GM12878 (cell line): Measurements from ENCODE around the gene DCAF5. TPM values are rescaled to one million over a fixed set of nuclear protein-coding genes. Genes with fewer than 3 reads are reported as not detected.

ENCODE experiments used
- ATAC-seq: fragments of 200-7000 bp; cut with Tn5 transposase; 3 replicates; pipeline ENCODE4 v1.9.1; 2020; ENCODE audit warnings: mild to moderate bottlenecking, moderate library complexity
- BruUV-seq: library from RNA; stranded (reverse); fragments of 400-500 nt; replicated peaks from 2 replicates; lab custom pipeline; 2021; lab: Mats Ljungman, UMichigan
- CTCF ChIA-PET: fragments of 300-600 bp; sonication (Branson Sonifier 250); formaldehyde crosslinking; extraction: SDS; loops from one replicate; lab custom pipeline; 2021; ENCODE audit warnings: inconsistent platforms; lab: Yijun Ruan, JAX
- POLR2A ChIA-PET: fragments of 350-600 bp; formaldehyde crosslinking; extraction: SDS; loops from one replicate; lab custom pipeline; 2021; ENCODE audit warnings: inconsistent platforms; lab: Charles Lee
- RAD21 ChIA-PET: fragments of 300-600 bp; sonication (Branson Sonifier 250); formaldehyde crosslinking; loops from one replicate; lab custom pipeline; 2023; ENCODE audit warnings: antibody characterized with exemption; ENCODE audit not compliant: unreplicated experiment; lab: Charles Lee
- SMC1A ChIA-PET: fragments of 300-600 bp; sonication (Branson Sonifier 250); formaldehyde crosslinking; loops from one replicate; lab custom pipeline; 2023; ENCODE audit not compliant: unreplicated experiment, uncharacterized antibody; lab: Charles Lee
- DNase-seq: peaks from one replicate; pipeline ENCODE4 v3.0.0-alpha.2; 2011; ENCODE audit warnings: low read depth, low spot score
- FAIRE-seq: peaks from 3 replicates; lab custom pipeline; 2011; peaks lifted over from hg19 to GRCh38; lab: Jason Lieb, UNC
- H2AFZ ChIP-seq: 2 replicates; pipeline ENCODE4 v1.6.0; 2011; ENCODE audit warnings: low read depth, low read length, control low read depth; ENCODE audit not compliant: control insufficient read depth
- H3K27ac ChIP-seq: 2 replicates; pipeline ENCODE4 v1.5.1; 2011; ENCODE audit warnings: control low read depth; ENCODE audit not compliant: control insufficient read depth, insufficient read depth
- H3K27me3 ChIP-seq, 2 experiments: replicated peaks in 1 of 2; 2 replicates each; pipeline versions ENCODE4 v1.6.0 to v1.6.1; 2011; ENCODE audit warnings: low read length in 1 of 2; ENCODE audit not compliant: control insufficient read depth in 2 of 2, insufficient read depth in 2 of 2
- H3K36me3 ChIP-seq, 2 experiments: 2 replicates each; pipeline ENCODE4 v1.5.1; 2011; ENCODE audit warnings: low read length in 1 of 2; ENCODE audit not compliant: control insufficient read depth in 2 of 2, insufficient read depth in 2 of 2
- H3K4me1 ChIP-seq: 2 replicates; pipeline ENCODE4 v1.6.1; 2011; ENCODE audit warnings: mild to moderate bottlenecking, low read length, moderate library complexity, mixed read lengths; ENCODE audit not compliant: control insufficient read depth, insufficient read depth
- H3K4me2 ChIP-seq: 2 replicates; pipeline ENCODE4 v1.6.0; 2011; ENCODE audit warnings: control low read depth; ENCODE audit not compliant: control insufficient read depth, insufficient read depth
- H3K4me3 ChIP-seq: fragments of 200-600 bp; sonication (generic); 2 replicates; pipeline ENCODE4 v1.5.1; 2016
- H3K79me2 ChIP-seq: 2 replicates; pipeline ENCODE4 v1.6.0; 2011; ENCODE audit warnings: low read length; ENCODE audit not compliant: control insufficient read depth, insufficient read depth
- H3K9ac ChIP-seq: 2 replicates; pipeline ENCODE4 v1.8.0; 2011; ENCODE audit warnings: low read length, control low read depth, mixed read lengths; ENCODE audit not compliant: control insufficient read depth, insufficient read depth
- H3K9me3 ChIP-seq: replicated peaks from 3 replicates; pipeline ENCODE4 v1.5.1; 2011; ENCODE audit warnings: mild to moderate bottlenecking, low read length; ENCODE audit not compliant: control insufficient read depth, insufficient read depth
- H4K20me1 ChIP-seq: 2 replicates; pipeline ENCODE4 v1.6.0; 2011; ENCODE audit not compliant: control insufficient read depth, insufficient read depth
- CEBPB ChIP-seq, 2 experiments: fragments of 150-350 bp in 1 of 2; IDR thresholded peaks; 2 replicates each; pipeline ENCODE4 v1.6.1; 2012 to 2014; ENCODE audit warnings: low read depth in 2 of 2, low read length in 2 of 2, borderline replicate concordance in 1 of 2, inconsistent platforms in 1 of 2
- DPF2 ChIP-seq: fragments of 450-650 bp; IDR thresholded peaks from 2 replicates; pipeline ENCODE4 v1.6.1; 2017; ENCODE audit warnings: mild to moderate bottlenecking
- E2F8 ChIP-seq: fragments of 450-650 bp; IDR thresholded peaks from 2 replicates; pipeline ENCODE4 v1.6.1; 2018; ENCODE audit warnings: mild to moderate bottlenecking, low read depth, moderate library complexity; ENCODE audit not compliant: partially characterized antibody
- EGR1 ChIP-seq, 2 experiments: IDR thresholded peaks; 1 replicate in 1 of 2; 2 replicates in 1 of 2; pipeline ENCODE4 v1.6.1; 2011 to 2012; ENCODE audit warnings: low read depth in 2 of 2, low read length in 2 of 2, borderline replicate concordance in 1 of 2, mild to moderate bottlenecking in 1 of 2, moderate library complexity in 1 of 2
- GABPA ChIP-seq: IDR thresholded peaks from 2 replicates; pipeline ENCODE4 v1.6.1; 2014; ENCODE audit warnings: antibody characterized with exemption, low read depth, mild to moderate bottlenecking, inconsistent platforms
- IRF3 ChIP-seq: fragments of 450-650 bp; IDR thresholded peaks from 2 replicates; pipeline ENCODE4 v1.6.1; 2014; ENCODE audit warnings: mild to moderate bottlenecking
- IRF4 ChIP-seq: IDR thresholded peaks from 2 replicates; pipeline ENCODE4 v1.6.1; 2011; ENCODE audit warnings: low read depth, low read length
- NFIC ChIP-seq: IDR thresholded peaks from 2 replicates; pipeline ENCODE4 v1.6.1; 2012; ENCODE audit warnings: low read depth, mild to moderate bottlenecking, inconsistent platforms, low read length, moderate library complexity
- NFYB ChIP-seq: IDR thresholded peaks from 2 replicates; pipeline ENCODE4 v1.6.1; 2011; ENCODE audit warnings: low read depth, mild to moderate bottlenecking, low read length, improper control_type of control experiment, moderate library complexity; ENCODE audit not compliant: insufficient read depth
- RBBP5 ChIP-seq: fragments of 200-600 bp; sonication (generic); conservative IDR thresholded peaks from 2 replicates; pipeline ENCODE4 v1.6.1; 2016
- SMARCA5 ChIP-seq: fragments of 450-650 bp; IDR thresholded peaks from 2 replicates; pipeline ENCODE4 v1.6.1; 2017; ENCODE audit warnings: mild to moderate bottlenecking
- SMC3 ChIP-seq: IDR thresholded peaks from 2 replicates; pipeline ENCODE4 v1.6.1; 2011; ENCODE audit warnings: low read length, improper control_type of control experiment, borderline replicate concordance
- TCF7 ChIP-seq: IDR thresholded peaks from 2 replicates; pipeline ENCODE4 v1.6.1; 2014; ENCODE audit warnings: antibody characterized with exemption, borderline replicate concordance
- ZBTB4 ChIP-seq: fragments of 450-650 bp; formaldehyde crosslinking; IDR thresholded peaks from 2 replicates; pipeline ENCODE4 v1.4.0; 2022; ENCODE audit warnings: mild to moderate bottlenecking, moderate library complexity
- WGBS: methylation state at CpG from one replicate; pipeline ENCODE4 v1.1.6; 2016; ENCODE audit warnings: low lambda C conversion rate; ENCODE audit not compliant: insufficient replicate concordance, insufficient coverage; ENCODE audit errors: missing lambda C conversion rate; 5-methylcytosine and 5-hydroxymethylcytosine counted together
- in situ Hi-C: fragments of 300-500 bp; cut with MboI; formaldehyde crosslinking; loops from 9 replicates; pipeline ENCODE4 v1.14.3; 2018; ENCODE audit warnings: mixed read lengths
- intact Hi-C: fragments of 100-400 bp; cut with micrococcal nuclease; formaldehyde crosslinking; loops from one replicate; pipeline ENCODE4 v1.14.2; 2022; ENCODE audit not compliant: unreplicated experiment
- polyA plus RNA-seq, 11 experiments: library from polyadenylated mRNA; depleted of rRNA in 4 of 11; unstranded in 6 of 11; stranded (reverse) in 5 of 11; fragments of >200 nt; fragmentation: Nextera tagmentation in 4 of 11; fragmentation: Illumina TruSeq in 1 of 11; extraction: Ambion mirVana in 4 of 11; extraction: Trizol in 1 of 11; gene quantifications; 1 replicate in 1 of 11; 2 replicates in 10 of 11; pipeline versions ENCODE4 v1.2.1 to v1.2.3, GENCODE V29; 2011 to 2016; ENCODE audit warnings: inconsistent platforms in 2 of 11, missing spikeins in 2 of 11, low read depth in 1 of 11
- total RNA-seq, 4 experiments: library from RNA; depleted of rRNA in 3 of 4; stranded (reverse); fragments of >200 nt in 3 of 4; fragmentation: Illumina TruSeq in 1 of 4; extraction: Trizol in 1 of 4; gene quantifications; 2 replicates each; pipeline versions ENCODE4 v1.2.1 to v1.2.3, GENCODE V29; 2013 to 2021

The DCAF5 gene
- total and polyA plus RNA-seq, 10 of the 15 experiments (the other 5 are each of a cell fraction or from before 2014, with no cell fraction given) = 6.8 to 38.1 (median 19.1) TPM

- POLR2A ChIA-PET = interaction anchor here (1.3 kb wide), 1 partner anchor 13 kb away, joined by 3 read pairs; no protein-coding TSS in a partner anchor
- TF ChIP-seq NFYB = no peak
- TF ChIP-seq E2F8 = no peak
- TF ChIP-seq RBBP5 = no peak
- no peak for TF ChIP-seq CEBPB (IDR thresholded peaks at IDR 0.05; ENCODE audit: borderline replicate concordance in 1 of 2, low read depth in 2 of 2, low read length in 2 of 2)
- no peak for TF ChIP-seq TCF7
- TF ChIP-seq SMC3 = no peak
- no peak for TF ChIP-seq ZBTB4
- no peak for TF ChIP-seq DPF2
- no peak for TF ChIP-seq IRF3
- no peak for TF ChIP-seq GABPA
- no peak for TF ChIP-seq SMARCA5
- TF ChIP-seq EGR1 (IDR thresholded peaks at IDR 0.05; ENCODE audit: borderline replicate concordance in 1 of 2, low read depth in 2 of 2, low read length in 2 of 2) = no peak
- no peak for TF ChIP-seq NFIC
- no peak for TF ChIP-seq IRF4
- TF ChIP-seq, all 136 proteins: peak for 0
- BruUV-seq = no TSS peak
- no peaks in the 10 kb centered on the region for H3K9me3 ChIP-seq
- SMC1A ChIA-PET = interaction anchor here (0.8 to 2.4 kb wide), 9 partner anchors 10 to 252 kb away, joined by 3 to 11 read pairs (median 4); no protein-coding TSS in a partner anchor
- no peak for FAIRE-seq
- no peak overlapping the region for H3K27ac ChIP-seq
- no peak overlapping the region for H3K4me2 ChIP-seq
- no peak for DNase-seq
- peaks cover 36% of the 10 kb centered on the region for H3K79me2 ChIP-seq
- no peak overlapping the region for H3K4me3 ChIP-seq
- 84% methylated on average over 3 of the region's 3 CpGs for WGBS
- peaks cover 0 to 7% of the 10 kb centered on the region in 2 experiments; a peak in 2 of 4 replicates for H3K36me3 ChIP-seq
- ATAC-seq = no peak
- H2AFZ ChIP-seq = no peak overlapping the region
- 0 out of 2 replicates have a peak, but pooled peaks cover 3% of the 10 kb centered on the region for H4K20me1 ChIP-seq
- H3K27me3 ChIP-seq = no peaks in the 10 kb centered on the region
- no peak overlapping the region for H3K9ac ChIP-seq
- H3K4me1 ChIP-seq = peaks cover 23% of the 10 kb centered on the region
- intact Hi-C loops (no loop called here), in situ Hi-C loops (no loop called here)
- RAD21 ChIA-PET = interaction anchor here (1.3 kb wide), 1 partner anchor 13 kb away, joined by 6 read pairs; no protein-coding TSS in a partner anchor
- CTCF ChIA-PET = interaction anchor here (0.7 to 5.2 kb wide), 9 partner anchors 11 to 328 kb away, joined by 3 to 35 read pairs (median 3); no protein-coding TSS in a partner anchor
Observed at GRCh38 chr14:69133206-69134125, 19.5 kb downstream of the DCAF5 start.
